Measurements from ENCODE around the gene NOP14.

- no peak for TF ChIP-seq CTCF (tag by site-specific recombination; IDR thresholded peaks at IDR 0.05)
- TF ChIP-seq KLF16 (tag by site-specific recombination; IDR thresholded peaks at IDR 0.05): no peak
- TF ChIP-seq MYNN (tag by site-specific recombination; IDR thresholded peaks at IDR 0.05; ENCODE audit: borderline replicate concordance): no peak
- TF ChIP-seq RBAK (tag by site-specific recombination; IDR thresholded peaks at IDR 0.05): no peak
- TF ChIP-seq ZNF239 (tag by site-specific recombination; IDR thresholded peaks at IDR 0.05): no peak
- TF ChIP-seq ZNF214 (tag by site-specific recombination; IDR thresholded peaks at IDR 0.05; ENCODE audit: borderline replicate concordance): no peak
- TF ChIP-seq YY2 (tag by site-specific recombination; IDR thresholded peaks at IDR 0.05): no peak
Observed at GRCh38 chr4:2968381-2968780, 5.2 kb upstream of the NOP14 start.

All from HEK293 (cell line).